Activated CD8-positive, alpha-beta memory T cell treated with anti-CD3 and anti-CD28 coated beads for 1 hour (primary cell): ENCODE results near the gene FBN1.

Source experiments
- DNase-seq, 2 donors: peaks; one replicate each; pipeline ENCODE4 v3.0.0-alpha.2; 2020; ENCODE audit warnings: low read depth in 1 of 2; ENCODE audit errors: extremely low read depth in 1 of 2

FBN1 gene

DNA sequence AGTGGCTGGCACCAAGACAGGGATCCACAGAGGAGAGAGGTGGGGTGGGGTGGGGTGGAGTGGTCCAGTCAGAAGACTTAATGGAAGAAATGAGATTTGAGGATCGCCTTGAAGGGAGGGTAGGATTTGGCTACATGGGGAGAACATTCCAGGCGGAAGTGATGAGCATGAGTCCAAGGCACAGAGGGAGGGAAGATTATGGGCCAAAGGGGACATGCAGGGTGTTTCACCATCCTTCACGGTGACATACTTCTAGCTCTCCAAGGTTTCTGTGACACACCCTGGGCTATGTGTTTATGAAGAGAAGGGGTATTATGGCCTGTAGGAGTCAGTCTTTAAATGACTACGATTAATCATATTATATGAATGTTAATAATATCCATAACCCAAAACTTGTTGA lies 7.7 kb upstream of the FBN1 start:
- DNase-seq: no peak

DNA sequence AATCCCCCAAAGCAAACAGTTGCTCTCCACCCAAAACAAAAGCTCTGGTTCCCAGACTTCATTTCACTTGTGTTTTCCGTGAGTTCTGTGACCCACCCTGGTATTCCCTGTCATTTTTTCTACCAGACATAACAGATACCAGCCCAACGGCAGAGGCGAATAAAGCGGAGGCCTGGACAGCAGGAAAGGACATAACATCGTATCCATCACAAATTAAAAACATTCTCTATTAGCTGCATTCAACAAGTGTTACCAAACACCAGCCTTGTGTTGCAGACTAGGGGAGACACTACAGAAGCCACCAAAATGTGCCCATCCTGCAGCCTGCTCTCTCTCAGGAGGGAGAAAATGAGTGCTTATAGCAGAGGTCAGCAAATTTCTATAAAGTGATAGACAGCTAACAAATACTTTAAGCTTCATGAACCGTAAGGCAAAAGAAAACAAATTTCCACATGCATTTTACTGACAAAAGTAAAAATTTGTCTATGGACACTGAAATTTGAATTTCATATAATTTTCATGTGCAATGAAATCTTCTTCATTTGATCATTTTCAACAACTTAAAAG lies 7.1 kb upstream of the FBN1 start:
- DNase-seq: no peak

DNA sequence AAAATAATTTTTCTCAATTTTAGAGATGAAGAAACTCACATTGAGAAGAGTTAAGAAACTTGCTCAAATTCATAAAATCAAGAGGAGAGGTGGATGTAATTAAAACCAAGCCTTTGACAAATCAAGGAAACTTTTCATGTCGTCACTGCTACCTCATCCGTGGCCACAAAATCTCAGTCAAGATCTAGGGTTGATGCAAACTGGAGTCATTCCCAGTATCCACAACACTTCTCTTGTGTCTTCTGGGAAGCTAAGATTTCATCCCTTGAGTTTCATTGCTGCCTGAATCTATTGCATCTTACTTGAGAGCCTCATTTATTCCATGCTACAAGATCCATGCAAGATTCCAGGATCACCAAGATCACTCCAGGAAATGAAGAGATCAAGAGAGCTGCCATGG lies 5.4 kb upstream of the FBN1 start:
- no peak for DNase-seq

DNA sequence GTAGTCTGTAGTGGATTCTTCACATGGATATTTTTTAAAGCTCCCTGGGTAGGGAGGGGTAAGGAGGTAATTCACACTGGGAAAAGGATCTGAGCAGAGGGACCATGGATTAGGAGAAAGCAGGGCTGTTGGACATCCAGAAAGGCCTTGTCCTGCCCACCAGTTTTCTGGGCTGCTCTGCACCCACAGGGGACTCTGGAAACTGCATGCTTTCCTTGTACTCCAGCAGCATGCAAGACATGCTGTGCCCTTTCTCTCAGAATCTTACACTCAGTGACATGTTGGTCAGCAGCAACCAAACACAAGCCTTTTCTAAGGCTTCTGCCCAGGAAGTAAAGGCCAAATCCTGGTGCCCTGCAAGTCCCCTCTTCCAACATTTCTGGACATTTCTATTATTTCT lies 2.5 kb upstream of the FBN1 start:
- DNase-seq: no peak

DNA sequence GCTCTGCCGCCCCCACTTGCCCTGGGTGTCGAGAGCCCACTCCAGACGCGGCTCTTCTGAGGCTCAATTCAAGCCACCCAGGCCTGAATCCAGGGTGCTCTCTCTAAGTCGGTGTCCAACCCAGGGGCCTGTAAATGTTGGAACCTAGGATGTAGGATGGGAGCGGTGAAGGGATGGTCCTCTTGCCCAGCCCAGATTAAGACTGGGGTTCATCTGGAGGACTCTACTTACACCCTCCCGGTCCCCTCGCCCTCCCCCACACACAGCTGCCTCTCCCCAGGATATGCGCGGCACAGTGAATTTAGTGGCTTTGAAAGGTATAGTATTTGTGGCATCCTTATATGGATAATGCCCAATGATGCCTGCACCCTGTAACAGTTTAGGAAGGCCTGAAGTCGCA lies 822 bp upstream of the FBN1 start:
- DNase-seq: no peak

DNA sequence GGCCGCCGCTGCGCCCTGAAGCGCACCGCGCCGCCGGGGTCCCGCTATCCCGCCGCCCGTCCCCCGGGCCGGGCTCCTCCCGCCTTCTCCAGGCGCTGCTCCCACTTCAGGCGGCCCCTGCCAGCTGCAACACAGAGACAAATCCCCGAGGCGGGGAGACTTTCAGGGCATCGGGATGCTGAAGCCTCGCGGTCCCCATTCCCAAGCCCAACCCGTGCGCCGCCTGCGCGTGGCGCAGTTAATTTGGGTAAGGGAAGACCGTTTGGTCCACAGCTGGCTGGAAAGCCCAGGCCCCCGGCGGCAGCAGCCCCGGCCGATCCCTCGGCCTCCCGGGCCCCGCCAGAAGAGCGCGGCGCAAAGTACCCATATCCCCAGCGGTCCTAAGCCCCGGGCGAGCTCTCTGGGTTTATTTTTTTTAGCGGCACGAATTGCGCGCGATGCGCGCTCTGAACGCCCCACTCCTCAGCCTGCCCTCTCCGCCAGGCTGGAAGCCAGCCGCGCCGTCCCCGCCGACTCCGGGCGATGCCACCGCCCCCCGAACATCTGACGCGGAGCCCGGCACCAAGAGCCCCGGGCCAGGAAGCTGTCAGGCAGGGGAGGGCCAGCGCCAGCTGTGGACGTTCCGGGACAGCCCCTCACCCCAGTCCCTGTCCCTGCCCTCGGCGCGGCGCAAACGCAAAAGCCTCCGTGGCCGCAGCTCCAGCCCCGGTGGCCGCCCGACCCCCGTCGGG lies 517 bp downstream of the FBN1 start:
- no peak for DNase-seq

DNA sequence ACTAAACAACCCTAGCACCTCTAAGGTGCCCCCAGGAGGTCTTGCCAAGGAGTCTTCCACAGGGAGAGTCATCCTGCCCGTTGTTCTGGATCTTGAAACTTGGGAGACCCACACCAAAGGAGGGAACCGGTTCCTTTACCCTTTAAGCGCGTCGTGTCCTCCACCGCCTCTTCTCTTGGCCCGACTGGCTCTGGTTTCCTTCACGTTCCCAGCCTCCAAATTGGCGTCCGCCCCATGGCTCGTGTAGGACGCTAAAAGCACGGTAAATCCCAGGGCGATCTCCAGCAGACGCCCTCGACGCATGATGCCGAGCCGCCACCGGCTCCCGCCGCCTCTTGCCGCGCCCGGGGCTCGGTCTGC lies 1.1 kb downstream of the FBN1 start:
- no peak for DNase-seq

DNA sequence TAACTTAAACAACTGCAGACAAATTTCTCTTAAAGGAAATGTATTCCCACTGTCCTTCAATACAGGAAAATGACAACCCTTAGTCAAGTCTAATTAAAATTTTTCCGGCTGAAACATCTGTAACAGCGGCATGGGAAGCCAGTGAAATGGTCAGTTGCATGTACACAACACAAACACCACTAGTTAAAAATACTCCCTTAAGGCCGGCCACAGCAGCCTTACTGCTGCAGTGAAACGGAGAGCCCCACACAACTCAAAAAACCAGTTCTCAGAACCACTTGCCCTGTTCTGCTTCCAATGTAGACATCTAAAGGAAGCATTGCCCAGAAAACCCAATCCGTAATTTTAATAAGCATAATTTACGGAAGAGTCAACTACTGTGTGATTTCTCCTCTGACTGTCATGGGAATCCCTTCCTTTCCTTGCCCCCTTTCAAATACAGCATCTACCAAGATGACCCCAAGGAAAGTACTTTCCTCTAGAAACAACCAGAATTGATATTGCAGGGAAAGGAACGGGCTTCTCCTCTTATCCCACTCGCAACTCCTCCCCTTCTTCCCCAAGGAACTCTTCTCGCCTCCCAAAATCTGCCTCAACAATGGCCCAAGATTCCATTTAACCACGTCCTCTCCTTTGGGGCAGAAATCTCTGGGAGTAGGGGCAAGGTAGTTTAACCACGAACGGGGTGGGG lies 1.6 kb downstream of the FBN1 start:
- no peak for DNase-seq

DNA sequence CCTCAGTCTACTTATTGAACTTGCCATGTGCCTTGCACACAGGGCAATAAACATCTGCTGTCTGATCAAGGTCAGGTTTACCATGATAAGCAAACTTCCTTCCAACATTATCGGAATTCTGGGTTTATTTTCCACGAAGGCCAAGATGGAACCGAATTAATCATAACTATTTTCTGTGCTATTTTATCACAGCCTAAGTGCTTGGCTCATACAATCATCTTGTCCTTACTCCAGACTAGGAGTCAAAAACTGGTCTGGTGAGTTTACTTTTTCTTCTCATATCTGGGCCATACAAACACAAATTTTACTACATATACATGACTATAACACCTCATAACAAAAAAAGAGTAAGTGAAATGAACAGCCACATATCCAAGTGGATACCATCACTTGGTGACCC lies 2.3 kb downstream of the FBN1 start:
- no peak for DNase-seq

DNA sequence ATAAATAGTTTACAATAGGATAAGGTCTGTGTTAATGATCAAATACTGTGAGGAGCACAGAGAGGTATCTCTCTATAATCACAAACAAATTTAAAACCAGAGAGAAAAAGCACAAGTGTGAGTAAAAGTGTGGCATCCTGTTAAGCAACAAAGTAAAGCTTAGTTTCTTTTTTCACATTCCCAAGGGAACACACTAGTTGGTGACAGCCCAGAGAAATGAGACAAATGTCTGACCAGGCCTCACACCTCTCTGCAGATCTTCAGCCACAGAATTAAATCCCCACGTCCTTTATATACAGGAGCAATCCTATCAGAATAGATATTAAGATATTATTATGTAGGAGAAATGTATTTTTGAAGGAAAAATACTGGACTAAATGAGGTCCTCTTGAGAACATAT lies 2.7 kb downstream of the FBN1 start:
- no peak for DNase-seq

DNA sequence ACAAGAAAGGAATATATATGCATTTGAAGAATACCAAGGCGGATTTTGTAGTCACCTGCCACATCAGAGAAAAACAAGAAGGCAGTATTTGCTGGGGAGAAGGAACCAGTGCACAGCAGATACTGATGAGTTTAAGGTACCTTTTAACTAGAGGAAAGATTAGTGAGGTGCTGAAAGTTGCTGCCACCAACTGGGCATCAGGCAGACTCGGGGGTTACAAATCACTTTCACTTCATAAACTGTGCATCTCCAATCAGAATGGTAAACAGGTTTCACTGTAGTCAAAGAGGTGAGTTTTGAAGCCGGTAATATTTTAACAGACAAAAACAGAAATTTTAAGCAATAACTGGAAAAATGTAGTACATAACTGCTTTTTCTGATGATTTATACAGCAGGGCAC lies 4.1 kb downstream of the FBN1 start:
- DNase-seq: no peak

DNA sequence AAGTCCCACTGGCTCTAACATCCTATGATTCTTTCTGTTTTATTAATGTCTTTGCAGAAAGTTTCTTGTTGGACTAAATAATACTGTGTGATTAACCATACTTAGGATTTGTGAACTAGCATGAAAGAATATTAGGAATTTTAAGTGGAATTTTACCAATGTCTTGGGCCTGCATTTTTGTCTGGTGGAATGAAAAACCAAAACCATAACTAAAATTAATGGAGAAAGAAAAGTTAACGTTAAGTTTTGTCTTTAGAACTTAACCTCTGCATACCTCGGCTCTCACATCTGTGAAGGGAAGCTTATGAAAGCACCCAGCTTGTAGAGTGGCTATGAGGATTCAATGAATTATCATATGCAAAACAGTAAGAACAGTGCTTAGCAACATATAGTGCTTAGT lies 6.5 kb downstream of the FBN1 start:
- DNase-seq: no peak

DNA sequence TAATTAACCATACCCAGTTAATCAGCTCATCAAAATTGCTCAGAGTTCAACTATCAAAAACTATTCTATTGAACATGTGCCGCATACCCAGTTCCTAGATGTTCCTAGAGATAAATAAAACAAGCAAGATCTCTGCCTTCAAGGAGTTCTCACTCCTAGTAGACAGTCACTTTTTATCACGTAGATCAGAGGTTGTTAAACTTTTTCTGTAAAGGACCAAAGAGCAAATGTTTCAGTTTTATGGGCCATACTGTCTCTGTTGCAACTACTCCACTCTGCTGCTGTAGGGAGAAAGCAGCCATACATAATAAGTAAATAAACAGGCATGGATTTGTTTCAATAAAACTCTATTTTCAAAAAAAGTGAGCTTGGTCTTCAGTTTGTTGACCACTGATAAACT lies 7.9 kb downstream of the FBN1 start:
- DNase-seq: no peak

DNA sequence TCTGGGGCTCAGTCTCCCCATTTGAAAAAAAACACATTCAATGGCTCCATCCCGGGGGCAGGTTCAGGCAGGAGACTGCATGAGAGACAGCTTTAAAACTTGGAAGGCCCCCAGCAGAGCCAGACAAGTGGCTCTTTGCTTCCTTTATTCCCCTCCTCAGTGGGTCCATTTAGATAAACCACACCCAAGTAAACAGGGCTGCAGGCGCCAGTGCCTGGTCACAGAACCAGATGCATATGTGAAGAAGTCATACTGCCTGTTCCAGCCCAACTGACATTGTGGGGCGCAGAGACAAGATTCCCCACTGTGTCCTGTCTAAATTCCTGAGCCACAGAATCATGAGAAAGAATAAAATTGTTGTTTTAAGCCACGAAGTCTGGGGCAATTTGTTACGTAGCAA lies 9.0 kb downstream of the FBN1 start:
- DNase-seq: no peak

DNA sequence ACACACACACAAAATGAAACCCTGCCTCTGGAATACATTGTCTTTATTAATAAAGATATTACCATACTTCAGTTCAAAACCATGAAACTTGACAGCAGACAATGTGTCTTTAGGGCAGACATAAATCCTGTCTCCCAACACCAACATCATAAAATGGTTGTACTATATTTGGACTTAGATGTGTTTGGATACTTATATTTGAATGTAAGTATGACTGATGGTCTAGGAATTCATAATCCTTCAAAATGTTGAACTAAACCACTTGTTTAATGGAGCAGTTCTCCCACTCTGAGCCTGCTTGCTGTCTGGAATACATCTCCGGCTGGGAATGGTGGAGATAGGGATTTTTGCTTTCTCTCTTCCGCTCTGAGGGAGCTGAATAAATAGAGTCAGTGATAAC lies 10.6 kb downstream of the FBN1 start:
- no peak for DNase-seq

DNA sequence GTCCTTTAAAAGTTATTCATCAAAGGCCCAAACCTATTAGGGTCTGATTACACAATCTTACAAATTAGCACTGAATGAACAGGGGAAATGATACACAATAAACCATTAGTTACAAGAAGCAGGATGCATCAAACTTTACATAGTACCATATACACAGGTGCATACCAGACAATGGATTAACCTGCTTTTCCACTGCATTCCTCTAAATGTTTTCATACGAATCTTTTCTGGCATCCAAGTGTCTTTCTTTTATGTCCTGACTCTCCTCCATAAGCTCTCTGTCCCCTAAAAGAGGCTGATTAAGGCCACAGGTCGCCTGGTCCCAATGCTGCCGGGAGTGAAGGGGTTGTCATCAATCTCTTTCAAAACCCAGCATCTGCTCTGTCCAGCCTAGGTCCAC lies 11.4 kb downstream of the FBN1 start:
- DNase-seq: no peak

DNA sequence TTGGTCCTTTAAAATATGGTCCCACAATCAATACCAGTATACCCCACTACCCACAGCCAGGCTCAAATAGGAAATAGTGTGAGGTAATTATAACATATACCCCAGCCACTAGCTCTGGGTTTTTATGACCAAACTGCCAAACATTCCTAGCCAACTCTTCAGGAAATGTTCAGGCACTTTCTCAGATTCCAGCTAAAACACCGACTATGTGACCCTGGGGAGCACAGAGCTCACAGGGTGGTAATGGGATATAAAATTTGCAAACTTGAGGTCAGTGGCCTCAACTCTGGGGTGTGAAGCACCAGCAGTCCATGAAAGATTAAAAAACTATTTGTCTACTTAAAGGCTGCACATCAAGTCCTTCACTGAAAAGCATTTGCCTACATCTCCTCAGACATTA lies 12.9 kb downstream of the FBN1 start:
- no peak for DNase-seq

DNA sequence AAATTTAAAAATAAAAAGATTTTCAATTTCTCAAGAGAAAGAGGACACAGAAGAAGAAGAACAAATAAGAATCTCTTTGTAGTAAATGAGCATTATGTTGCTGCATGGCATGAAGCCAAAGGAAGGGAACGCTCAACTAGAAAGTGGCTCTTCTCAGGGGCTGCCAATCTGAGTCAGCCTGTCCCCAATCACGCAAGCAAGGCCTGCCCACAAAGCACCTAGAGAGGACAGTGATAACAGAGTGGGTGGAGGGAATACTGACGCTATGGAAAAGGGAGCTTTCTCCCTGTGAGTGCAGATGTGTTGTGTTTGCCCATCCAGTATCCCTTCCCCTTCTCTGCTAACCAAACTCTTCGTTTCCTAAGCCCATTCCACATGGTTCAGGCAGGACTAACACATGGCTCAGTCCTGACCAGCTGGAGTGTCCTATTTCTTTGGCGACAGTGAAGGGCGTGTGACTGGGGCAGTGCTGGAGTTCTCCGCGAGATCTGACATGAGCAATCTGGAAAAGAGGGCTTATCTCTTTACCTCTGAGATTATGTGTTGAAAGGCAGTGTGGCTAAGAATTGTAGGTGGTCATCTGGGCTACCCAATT lies 14.2 kb downstream of the FBN1 start:
- no peak for DNase-seq

DNA sequence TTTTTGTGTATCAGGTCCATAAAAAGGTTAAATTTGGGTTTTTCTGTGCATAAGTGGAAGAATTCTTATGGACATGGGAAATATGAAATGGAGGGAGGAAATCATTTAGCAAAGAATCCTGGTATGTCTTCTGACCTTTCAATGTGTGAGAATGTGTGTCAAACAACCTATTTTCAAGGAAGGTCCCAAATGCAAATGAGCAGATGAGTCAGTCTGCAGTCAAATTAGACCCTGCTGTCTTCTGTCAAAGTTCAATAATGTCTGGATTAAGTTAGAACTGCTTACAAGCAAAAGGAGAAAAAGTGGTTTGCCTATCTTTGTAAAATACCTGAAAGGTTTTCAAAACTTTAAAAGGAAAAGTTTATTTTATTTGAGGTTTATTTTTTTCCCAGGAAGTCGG lies 15.3 kb downstream of the FBN1 start:
- no peak for DNase-seq

DNA sequence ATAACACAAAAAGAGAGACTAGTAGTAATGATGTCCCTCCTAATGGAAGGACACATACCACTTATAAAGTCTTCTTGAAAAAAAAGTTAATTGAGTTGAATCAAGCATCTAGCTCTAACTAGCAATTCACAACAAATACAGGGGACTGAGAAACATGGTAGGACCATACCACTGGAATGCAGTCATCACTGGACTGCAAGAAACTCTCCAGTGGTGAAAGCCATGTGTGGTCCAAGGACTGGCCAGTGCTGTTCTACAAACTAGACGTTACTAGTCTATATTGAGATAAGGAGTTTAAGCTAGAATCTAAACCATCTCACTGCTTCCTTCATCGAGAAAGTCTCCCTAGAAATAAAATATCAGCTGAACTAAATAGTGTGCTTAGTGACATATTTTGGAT lies 16.7 kb downstream of the FBN1 start:
- no peak for DNase-seq

DNA sequence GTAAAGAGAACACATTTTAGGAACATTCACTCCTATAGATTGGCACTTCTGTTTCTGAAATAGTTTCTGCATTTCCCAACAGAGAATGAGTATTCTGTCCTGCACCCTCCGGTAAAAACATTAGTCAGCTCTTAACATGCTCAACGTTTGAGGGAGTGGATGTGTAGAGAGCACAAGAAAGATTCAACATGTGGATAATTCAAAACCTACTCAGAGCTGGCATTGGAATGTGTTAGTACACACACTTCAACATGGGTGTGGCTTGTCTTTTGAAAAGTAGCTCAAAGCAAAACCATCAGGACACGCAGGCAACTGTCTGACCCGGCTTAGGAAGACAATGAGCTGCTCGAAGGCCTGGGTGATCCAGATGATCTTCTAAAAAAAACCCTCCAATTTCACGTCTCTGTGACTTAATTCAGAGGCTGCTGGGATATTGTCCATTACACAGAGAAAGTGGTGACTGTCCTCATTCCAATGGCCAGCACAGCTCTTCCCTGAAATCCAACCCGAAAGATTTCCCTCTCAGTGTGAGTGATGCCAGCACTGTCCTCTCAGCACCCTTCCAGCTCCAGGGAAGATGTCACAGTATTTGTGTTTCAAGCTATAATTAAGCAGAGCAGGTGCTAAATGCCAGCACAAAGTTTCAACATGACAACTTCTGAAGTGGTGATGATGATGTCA lies 18.1 kb downstream of the FBN1 start:
- no peak for DNase-seq

DNA sequence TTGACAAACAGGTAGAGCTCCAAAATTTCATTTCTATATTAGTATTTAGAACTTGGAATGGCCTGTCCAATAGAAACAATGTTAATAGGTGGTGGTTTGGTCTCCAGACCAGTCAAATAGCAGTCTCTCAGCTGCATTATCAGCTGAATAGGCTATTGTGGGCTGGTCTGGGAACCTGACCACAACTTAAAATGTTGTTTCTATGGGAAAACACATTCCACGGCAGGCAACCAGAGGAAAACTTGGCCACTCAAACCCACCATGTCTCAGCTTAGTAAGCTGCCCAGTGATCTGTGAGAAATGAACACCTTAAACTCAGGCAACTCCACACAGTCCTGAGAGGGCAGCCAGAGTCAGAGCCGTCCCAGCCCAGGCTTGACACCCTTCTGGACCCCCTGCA lies 20.4 kb downstream of the FBN1 start:
- no peak for DNase-seq
